HG02571 (cell line): ENCODE data around the gene ANKRD13D.

Source experiments
- ATAC-seq: cut with Tn5 transposase; IDR thresholded peaks from one replicate; pipeline ENCODE4 v1.9.1; 2021; ENCODE audit warnings: mild to moderate bottlenecking, moderate library complexity; ENCODE audit not compliant: unreplicated experiment

Gene ANKRD13D

GRCh38 chr11:67273260-67273990, 15.7 kb upstream of the ANKRD13D start:
- no peak for ATAC-seq

DNA sequence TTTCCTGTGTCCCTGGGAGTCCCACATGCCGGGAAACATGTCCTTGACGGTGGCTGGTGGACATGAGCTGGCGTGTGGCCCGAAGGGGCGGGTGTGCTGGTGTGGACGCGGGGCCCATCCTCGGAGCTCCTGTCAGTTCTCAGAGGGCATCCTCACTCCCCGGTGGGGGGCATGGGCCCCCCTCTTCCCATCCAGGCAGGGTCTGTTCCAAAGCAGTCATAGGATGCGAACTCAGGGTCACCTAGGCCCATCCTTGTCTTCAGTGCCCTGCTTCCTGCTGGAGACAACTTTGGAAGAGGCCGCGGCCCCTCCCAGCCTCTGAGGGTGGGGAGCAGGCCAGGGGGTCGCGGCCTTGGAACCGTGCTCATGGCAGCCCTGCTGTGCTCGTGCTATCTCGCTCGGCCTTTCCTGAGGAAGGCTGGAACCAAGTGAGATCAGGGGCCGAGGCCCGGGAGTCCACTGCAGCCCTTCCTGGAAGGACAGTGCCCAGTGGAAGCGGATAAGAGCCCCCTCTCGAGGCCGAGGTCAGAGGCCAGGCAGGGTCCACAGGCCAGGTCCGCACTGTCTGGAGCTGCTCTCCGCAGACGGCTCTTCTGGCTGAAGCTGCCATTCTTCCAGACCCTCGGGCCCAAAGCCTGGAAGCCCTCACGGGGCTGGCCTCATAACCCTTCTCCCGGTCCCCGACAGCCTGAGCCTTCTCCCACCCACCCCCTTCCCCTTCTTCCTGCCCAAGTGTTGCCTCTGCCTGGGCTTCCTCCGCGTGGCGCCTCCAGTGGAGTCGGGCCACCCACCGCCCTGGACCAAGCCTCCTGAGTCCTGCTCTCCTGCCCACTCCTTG, 14.1 kb upstream of the ANKRD13D start:
- ATAC-seq, result no peak

- no peak for ATAC-seq
These were observed 13.3 kb upstream of the ANKRD13D start for GRCh38 chr11:67275606-67276409.

DNA sequence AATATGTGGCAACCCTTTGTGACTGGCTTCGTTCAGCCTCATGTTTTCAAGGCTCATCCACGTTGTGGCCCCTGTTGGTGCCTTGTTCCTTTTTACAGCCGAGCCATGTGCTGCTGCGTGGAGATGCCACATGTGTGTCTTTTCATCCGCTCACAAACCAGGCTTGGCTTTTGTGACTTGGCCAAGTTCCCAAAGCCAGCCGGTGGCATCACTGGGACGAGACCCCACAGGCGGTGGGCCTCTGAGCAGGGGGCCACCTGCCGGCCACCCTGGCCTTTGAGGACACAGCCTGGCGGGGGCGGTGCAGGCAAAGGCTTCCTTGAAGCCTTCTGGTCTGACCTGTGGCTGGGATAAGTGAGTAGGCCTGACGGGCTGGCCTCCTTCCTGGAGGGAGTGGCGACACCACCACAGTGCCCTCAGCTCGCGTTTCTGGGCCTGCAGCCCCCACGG, 12.3 kb upstream of the ANKRD13D start:
- ATAC-seq, result peak; percentile 19

- peak; percentile 76 for ATAC-seq
These were observed 11.7 kb upstream of the ANKRD13D start for GRCh38 chr11:67277231-67277961.

DNA sequence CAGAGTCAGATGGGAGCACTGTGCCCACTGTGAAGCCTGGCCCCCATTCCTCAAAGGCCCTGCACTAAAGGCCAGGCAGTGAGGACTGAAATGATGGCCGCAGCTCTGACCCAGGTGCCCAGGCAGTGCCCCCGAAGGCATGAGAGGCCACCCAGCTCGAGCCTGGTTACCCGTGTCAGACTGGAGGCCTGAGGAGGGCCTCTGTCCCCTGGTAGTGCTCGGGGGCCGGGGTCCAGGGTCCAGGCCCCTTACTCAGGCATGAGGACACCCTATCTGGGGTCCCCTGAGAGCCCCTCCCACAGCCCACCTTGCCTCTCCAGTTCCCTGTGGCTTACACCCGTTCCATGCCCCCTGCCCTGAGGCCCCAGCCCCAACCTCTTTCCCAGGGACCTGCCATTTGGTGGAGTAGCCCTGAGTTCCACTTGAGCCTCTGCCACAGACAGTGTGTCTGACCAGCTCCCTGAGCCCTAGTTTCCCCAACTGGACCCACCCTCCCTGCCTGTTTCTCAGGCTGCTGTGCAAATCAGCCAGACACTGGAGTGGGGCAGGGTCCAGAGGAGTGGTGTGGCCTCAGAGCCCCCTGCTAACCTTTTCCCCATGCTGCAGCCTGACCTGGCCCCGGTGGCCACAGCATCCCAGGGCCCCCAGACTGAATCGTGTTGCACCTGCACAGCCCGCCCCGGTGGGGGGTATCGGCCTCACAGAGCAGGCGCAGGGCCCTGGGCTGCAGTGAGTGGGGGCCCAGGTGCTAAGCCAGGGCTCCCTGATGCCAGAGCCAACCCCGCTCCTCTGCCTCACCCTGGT, 10.8 kb upstream of the ANKRD13D start:
- no peak for ATAC-seq

DNA sequence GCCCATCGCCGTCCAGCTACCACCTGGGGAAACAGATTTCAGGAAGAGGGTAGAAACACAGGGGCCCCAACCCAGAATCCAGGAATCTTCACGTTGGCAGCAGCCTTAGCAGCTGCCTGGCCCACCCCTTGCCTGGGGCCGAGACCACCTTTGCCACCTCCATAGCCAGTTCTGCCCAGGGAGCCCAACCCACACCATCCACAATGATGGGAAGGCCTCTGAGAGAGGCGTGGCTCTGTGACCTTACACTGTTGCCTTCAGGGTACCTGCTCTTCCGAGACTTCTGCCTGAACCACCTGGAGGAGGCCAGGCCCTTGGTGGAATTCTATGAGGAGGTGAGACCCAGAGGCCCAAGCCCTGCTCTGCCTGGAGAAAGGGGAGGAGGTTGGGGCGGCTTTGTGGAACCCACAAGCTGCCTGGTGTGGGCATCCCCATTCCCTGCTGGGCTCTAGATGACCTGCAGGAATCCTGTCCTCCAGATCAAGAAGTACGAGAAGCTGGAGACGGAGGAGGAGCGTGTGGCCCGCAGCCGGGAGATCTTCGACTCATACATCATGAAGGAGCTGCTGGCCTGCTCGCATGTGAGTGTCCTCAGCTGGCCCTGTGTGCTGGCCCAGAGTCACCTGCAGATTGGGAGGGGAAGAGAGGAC, 10.0 kb upstream of the ANKRD13D start:
- no peak for ATAC-seq

GRCh38 chr11:67279589-67280340, 9.3 kb upstream of the ANKRD13D start:
- no peak for ATAC-seq

- no peak for ATAC-seq
These were observed 8.7 kb upstream of the ANKRD13D start for GRCh38 chr11:67280341-67280787.

GRCh38 chr11:67280788-67281551, 8.1 kb upstream of the ANKRD13D start:
- ATAC-seq, result no peak

GRCh38 chr11:67281552-67282150, 7.5 kb upstream of the ANKRD13D start:
- no peak for ATAC-seq

DNA sequence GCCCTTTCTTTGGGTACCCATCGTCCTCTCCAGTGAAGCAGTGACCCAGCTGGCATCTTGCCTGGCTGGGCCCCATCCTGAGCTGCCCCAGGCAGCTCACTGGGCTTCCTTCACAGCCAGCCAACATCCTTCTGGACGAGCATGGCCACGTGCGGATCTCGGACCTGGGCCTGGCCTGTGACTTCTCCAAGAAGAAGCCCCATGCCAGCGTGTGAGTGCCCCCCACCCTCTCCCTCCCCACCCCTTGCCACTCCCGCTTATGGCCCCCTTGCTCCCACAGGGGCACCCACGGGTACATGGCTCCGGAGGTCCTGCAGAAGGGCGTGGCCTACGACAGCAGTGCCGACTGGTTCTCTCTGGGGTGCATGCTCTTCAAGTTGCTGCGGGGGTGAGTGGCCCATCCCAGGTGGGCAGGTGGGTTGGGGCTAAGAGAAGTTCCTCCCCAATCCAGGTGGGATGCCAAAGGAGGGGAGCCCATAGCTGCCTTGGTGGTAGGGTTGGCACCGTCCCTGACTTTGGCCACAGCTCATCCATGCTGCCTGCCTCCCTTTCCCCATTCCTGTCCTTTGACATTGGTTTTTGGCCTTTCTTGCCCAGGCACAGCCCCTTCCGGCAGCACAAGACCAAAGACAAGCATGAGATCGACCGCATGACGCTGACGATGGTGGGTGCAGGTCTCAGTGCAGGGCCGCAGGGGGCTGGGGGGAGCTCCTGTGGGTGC, 6.8 kb upstream of the ANKRD13D start:
- ATAC-seq, result no peak

- no peak for ATAC-seq
These were observed 6.2 kb upstream of the ANKRD13D start for GRCh38 chr11:67282876-67283371.

- no peak for ATAC-seq
These were observed 5.6 kb upstream of the ANKRD13D start for GRCh38 chr11:67283481-67283963.

- ATAC-seq, result no peak
These were observed 4.1 kb upstream of the ANKRD13D start for GRCh38 chr11:67284811-67285540.
